Tibial nerve (tissue), 3 donors: Measurements from ENCODE around the gene RUSC1.

ENCODE experiments used
- POLR2A ChIP-seq, 2 donors: fragments of 450-650 bp; IDR thresholded peaks; one replicate each; pipeline ENCODE4 v1.6.1; 2017; ENCODE audit warnings: antibody characterized with exemption in 2 of 2, mild to moderate bottlenecking in 2 of 2, moderate library complexity in 2 of 2
- TF ChIP-seq, protein P1 (sequence below), 5 experiments: fragments of 200-600 bp in 3 of 5; fragments of 450-650 bp in 2 of 5; sonication (generic) in 3 of 5; IDR thresholded peaks; one replicate each; pipeline ENCODE4 v1.5.1; 2016 to 2019; ENCODE audit warnings: antibody characterized with exemption in 5 of 5, mild to moderate bottlenecking in 3 of 5, moderate library complexity in 2 of 5

DNA sequence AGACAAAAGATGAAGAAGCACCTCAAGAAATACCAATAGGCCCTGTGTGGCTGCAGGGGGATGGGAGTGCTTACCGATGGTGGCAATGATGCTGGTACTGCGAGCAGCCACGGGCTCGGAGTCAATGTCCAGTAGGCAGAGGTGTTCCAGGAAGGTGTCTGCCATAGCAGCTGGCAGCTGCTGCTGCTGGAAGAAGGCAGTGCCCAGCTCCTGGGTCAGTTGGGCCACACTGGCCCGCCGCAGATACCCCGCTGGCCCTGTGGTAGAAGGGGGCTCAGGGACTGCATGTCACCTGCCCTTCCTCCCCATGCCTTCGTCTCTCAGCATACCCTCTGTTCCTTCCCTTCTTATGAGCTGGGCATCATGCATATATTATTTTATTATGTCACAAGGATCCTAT lies 20.7 kb upstream of the RUSC1 start:
- TF ChIP-seq, protein P1, sequence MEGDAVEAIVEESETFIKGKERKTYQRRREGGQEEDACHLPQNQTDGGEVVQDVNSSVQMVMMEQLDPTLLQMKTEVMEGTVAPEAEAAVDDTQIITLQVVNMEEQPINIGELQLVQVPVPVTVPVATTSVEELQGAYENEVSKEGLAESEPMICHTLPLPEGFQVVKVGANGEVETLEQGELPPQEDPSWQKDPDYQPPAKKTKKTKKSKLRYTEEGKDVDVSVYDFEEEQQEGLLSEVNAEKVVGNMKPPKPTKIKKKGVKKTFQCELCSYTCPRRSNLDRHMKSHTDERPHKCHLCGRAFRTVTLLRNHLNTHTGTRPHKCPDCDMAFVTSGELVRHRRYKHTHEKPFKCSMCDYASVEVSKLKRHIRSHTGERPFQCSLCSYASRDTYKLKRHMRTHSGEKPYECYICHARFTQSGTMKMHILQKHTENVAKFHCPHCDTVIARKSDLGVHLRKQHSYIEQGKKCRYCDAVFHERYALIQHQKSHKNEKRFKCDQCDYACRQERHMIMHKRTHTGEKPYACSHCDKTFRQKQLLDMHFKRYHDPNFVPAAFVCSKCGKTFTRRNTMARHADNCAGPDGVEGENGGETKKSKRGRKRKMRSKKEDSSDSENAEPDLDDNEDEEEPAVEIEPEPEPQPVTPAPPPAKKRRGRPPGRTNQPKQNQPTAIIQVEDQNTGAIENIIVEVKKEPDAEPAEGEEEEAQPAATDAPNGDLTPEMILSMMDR (IDR thresholded peaks at IDR 0.05), result no peak
- no peak for TF ChIP-seq POLR2A (IDR thresholded peaks at IDR 0.05)
